Muscle layer of duodenum (tissue), 2 donors: Measurements from ENCODE around the gene TMEM214.

Source experiments
- H3K27ac ChIP-seq: one replicate; pipeline ENCODE4 v1.7.0; 2013; ENCODE audit warnings: mild to moderate bottlenecking, low read length
- H3K27me3 ChIP-seq: one replicate; pipeline ENCODE4 v1.7.0; 2013; ENCODE audit warnings: low read depth, mild to moderate bottlenecking, control low read depth, low read length
- H3K36me3 ChIP-seq, 2 donors: one replicate each; pipeline ENCODE4 v1.7.0; 2013; ENCODE audit warnings: low read length in 2 of 2, control low read depth in 1 of 2, mild to moderate bottlenecking in 1 of 2; ENCODE audit not compliant: insufficient read depth in 2 of 2, control insufficient read depth in 1 of 2
- H3K4me1 ChIP-seq, 2 donors: one replicate each; pipeline ENCODE4 v1.7.0; 2013; ENCODE audit warnings: low read length in 2 of 2, mild to moderate bottlenecking in 2 of 2, control low read depth in 1 of 2, moderate library complexity in 1 of 2; ENCODE audit not compliant: insufficient read depth in 2 of 2, control insufficient read depth in 1 of 2
- H3K4me3 ChIP-seq, 2 donors: one replicate each; pipeline ENCODE4 v1.7.0; 2013; ENCODE audit warnings: low read length in 2 of 2, low read depth in 1 of 2, mild to moderate bottlenecking in 1 of 2
- H3K9me3 ChIP-seq, 2 donors: one replicate each; pipeline ENCODE4 v1.7.0; 2013; ENCODE audit warnings: low read length in 2 of 2, control low read depth in 1 of 2, mild to moderate bottlenecking in 1 of 2; ENCODE audit not compliant: control insufficient read depth in 1 of 2
- donor health status: healthy.

TMEM214 gene

DNA sequence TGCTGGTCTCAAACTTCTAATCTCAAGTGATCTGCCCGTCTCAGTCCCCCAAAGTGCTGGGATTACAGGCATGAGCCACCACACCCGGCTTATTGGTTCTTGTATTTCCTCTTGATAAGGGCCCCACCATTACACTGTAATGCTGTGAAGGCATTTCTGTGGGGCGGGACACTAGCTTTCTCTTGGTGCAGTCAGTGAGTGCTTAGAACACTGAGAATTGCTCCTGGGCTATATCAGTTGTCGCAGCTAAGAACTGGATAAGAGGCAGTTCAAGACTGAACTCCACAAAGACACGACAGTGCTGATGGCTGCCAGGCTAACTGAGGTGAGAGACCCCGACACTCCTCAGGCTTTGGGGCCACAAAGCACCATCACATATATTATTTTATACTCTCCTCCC lies 55.9 kb downstream of the TMEM214 start:
- H3K4me3 ChIP-seq, result peak overlapping the region in 1 of 2 donors; percentile 19
- H3K9me3 ChIP-seq, result no peaks in the 10 kb centered on the region
- H3K36me3 ChIP-seq, result no peaks in the 10 kb centered on the region
- H3K27me3 ChIP-seq, result no peaks in the 10 kb centered on the region
- H3K27ac ChIP-seq, result no peak overlapping the region
- H3K4me1 ChIP-seq, result peaks cover 7 to 31% of the 10 kb centered on the region in 2 donors

DNA sequence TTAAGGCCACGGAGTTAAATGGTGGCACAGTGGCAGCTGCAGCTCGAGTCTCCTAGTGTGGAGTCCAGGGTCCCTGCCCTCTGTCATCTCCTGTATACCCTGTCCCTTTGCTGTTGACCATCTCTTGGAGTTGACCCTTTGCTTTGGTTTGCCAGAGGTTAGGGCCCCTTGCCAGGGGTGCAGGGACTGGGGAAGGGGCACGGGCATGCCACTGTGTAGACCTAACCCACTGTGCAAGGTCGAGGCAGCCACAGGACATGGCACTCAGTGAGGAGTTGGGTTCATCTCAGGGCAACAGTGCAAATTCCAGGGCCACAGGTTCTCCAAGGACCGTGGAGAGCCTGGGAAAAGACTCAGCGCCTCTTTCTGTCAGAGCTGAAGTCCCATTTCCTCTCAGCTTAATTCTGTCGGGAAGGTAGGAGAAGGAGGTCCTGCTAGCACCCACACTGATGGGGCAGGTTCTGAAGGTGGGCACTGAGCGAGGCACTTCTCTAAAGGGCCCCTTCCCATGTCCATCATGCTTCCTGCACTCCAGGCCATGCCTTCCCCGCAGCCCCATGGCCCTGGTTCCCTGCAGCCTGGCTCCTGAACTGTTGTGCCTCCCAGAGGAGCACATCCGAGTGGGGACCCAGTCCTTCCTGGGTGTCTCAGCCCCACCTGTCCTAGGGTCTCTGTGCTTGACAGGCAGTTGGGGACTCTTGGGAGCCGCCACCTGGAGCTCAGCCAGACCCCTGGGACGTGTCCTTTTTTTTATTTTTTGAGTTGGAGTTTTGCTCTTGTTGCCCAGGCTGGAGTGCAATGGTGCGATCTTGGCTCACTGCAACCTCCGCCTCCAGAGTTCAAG lies 56.6 kb downstream of the TMEM214 start:
- H3K36me3 ChIP-seq, result no peaks in the 10 kb centered on the region
- H3K4me1 ChIP-seq, result peaks cover 7 to 24% of the 10 kb centered on the region in 2 donors
- no peaks in the 10 kb centered on the region for H3K9me3 ChIP-seq
- H3K27ac ChIP-seq, result no peak overlapping the region
- peak overlapping the region in 1 of 2 donors; percentile 19 for H3K4me3 ChIP-seq
- H3K27me3 ChIP-seq, result no peaks in the 10 kb centered on the region
